Measurements from ENCODE around the gene CNDP1.
A peak's percentile ranks its signal among the peaks of the same experiment; 100 is the strongest.

CNDP1 gene

DNA sequence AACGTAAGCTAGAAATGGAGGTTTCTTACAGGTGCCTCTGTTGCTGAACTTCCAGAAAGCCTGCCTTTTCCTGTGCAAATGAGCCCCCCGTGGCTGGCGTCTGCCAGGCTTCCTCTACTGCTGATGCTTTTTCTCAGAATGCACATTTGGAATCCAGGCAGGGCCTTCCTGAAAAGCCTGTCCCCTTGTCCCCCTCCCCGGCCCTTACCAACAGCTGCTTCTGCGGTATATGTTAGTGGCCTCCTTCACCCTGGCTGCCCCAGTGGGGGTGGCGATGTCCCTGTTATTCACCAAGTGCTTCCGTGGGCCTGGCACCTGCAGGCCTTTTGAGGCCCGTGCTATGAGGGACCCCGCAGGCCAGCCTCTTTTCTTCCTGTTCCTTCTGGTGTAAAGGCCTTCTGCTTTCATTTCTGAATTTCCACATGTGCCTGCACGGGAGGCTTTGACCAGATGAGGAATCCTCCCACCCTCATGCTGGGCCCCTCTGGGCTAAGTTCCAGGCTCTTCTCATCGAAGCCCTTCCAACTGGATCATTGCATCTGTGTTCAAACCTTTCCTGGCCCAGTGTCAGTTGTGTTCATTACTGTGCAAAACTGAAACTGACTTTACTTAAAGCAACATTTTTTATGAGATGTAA is 27.7 kb upstream of the CNDP1 start:
- DNase-seq (ENCODE audit: low spot score): peak; percentile 92

DNA sequence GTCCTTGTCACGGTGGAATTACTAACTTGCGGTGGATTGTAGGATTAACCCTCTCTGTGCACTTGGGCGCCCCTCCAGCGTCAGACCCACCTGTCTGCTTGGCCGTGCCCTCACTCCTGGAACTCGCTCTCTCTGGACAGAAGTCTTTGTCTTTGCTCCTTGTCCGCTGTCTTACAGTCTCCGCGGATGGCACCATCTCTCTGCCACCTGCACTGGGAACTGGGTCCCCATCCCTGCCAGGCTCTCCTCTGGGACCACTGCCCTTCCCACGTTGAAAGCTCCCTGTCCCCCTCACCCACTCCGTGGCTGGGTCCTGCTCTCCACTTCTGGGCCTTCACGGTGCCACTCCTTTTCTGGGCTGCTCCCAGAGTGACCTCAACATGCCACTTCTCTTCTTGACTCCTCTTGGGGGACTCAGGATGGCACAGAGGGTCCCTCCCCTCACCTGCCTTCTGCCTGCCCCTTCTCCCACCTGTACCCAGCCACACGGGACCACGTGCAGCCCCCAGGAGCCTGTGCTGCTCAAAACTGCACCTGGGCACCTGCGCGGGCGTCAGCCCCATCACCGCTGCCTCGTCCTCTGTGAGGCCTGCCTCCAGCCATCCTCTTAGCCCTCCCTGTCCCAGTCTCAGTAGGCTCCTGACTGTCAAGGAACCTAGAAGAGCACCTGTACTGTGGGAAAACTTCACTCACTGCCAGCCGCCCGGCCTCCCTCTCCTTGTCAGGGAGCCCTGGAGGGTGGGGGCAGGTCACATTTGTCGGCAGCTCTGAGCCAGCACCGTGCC is 27.0 kb upstream of the CNDP1 start:
- DNase-seq (ENCODE audit: low spot score): peak; percentile 49

DNA sequence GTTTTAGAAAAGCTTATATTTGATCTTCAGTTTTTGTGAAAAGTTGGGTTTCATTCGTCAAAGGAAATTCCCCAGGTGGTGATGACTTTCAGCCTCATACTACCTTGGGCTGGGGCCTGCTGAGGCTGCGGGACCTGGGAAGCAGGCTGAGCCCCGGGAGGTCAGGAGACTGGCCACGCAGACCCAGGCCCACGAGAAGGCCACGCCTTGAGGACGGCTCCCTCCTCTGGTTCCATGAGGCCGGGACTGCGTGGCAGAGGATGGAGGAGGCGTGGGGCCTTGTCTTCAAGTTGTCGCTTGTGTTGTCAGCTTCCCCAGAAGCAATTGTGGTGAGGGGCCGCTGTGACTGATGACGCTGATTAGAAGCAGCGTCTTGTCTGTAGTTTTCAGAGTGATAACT is 26.4 kb upstream of the CNDP1 start:
- peak; percentile 59 for DNase-seq (ENCODE audit: low spot score)

DNA sequence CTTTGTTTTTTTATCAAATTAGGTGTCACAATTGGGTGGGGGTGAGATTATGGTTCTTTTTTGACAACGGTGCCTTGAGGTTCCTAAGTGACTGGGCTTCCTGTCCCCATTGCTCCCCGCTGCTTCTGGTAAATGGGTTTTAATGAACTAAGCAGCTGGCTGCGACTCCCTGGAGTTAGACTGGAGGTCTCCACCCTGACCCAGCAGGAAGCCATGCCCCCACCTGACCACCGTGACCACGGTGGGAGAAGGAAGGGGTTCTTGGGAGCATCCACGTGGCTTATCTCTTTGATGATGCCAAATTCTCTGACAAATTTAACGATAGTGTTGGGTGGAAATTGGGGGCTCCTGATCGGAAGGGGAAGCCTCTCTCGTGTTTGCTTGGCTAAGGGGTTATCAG is 25.9 kb upstream of the CNDP1 start:
- peak; percentile 42 for DNase-seq (ENCODE audit: low spot score)

DNA sequence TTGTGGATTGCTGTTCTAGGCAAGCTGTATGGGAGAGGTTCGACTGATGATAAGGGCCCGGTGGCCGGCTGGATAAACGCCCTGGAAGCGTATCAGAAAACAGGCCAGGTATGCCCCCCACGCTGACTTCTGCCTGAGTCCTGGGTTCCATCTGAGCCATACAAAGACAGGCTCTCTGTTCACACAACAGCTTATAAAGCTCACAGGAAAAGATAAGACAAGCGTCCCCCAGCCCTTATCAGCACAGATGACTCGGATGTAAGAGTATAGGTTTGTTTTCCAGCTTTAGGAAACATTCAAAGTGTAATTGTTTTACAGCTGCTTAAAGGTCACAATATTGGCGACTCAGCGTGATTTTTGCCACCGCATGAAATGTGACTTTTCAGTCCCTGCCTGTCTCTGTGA is 25.5 kb upstream of the CNDP1 start:
- peak; percentile 17 for DNase-seq (ENCODE audit: low spot score)

DNA sequence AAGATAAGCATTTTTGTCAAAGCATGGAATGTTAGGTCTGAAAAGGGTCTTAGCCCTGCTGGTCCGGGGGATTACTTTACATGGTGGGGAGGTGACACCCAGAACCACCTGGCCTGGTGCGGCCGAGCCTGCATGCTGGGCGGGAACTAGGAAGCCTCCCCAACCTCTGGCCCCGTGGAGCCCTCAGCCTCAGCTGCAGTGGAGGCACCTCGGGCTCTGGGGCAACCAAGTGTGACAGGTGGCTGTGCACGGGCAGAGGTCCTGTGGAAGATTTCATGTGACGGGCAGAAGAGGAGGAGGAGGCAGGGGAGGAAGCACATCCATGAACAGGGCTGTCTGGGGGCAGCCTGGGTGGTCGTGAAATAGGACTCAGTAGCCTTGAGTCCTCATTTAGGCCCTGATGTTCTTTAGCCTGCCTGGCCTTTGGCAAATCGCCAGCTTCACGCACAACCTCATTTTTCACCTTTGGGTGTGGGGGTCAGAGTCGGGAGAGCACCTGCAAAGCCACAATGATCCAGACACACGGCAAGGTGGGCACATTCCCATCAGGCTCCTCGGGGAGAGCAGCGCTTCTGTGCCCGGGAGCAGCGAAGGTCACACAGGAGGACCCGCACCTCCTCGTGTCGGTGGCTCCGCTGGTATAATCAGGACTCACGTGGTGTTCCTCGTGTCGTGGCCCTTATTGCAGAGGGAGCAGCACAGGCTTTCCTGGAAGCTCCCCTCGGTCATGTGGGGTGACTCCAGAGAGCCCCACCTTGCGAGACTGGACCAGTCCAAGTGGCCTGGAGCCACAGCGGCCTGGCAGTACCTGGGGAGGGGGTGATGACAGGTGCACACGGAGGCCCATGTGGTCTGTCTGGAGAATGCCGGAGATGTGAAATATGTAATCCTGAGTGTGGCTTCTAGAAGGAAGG is 24.2 kb upstream of the CNDP1 start:
- peak; percentile 48 for DNase-seq (ENCODE audit: low spot score)

DNA sequence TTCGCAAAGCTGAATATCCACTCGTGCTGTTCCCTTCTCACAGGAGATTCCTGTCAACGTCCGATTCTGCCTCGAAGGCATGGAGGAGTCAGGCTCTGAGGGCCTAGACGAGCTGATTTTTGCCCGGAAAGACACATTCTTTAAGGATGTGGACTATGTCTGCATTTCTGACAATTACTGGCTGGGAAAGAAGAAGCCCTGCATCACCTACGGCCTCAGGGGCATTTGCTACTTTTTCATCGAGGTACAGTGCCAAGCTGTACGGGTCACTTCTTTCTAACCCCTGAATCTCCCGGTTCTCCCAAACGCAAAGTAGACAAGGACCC is 23.6 kb upstream of the CNDP1 start:
- DNase-seq (ENCODE audit: low spot score): no peak

DNA sequence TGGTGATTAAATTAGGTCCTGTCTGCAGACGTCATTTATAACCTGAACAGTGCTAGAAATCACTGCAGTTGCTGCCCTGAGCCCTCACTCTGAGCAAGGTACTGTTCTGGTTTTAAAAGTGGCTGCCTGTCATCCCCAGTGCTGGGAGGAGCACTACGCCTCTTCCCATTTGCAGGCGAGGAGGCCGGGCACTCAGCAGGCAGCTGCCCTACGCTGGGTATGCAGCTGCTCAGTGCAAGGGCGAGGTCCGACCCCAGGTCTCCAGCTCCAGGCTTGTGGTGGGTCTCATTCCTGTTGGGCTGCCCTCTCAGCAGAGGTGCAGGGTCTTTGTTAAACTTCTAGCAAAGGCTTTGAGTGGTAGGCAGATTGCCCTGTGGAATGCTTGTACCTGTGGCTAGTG is 22.5 kb upstream of the CNDP1 start:
- DNase-seq (ENCODE audit: low spot score): peak; percentile 60

DNA sequence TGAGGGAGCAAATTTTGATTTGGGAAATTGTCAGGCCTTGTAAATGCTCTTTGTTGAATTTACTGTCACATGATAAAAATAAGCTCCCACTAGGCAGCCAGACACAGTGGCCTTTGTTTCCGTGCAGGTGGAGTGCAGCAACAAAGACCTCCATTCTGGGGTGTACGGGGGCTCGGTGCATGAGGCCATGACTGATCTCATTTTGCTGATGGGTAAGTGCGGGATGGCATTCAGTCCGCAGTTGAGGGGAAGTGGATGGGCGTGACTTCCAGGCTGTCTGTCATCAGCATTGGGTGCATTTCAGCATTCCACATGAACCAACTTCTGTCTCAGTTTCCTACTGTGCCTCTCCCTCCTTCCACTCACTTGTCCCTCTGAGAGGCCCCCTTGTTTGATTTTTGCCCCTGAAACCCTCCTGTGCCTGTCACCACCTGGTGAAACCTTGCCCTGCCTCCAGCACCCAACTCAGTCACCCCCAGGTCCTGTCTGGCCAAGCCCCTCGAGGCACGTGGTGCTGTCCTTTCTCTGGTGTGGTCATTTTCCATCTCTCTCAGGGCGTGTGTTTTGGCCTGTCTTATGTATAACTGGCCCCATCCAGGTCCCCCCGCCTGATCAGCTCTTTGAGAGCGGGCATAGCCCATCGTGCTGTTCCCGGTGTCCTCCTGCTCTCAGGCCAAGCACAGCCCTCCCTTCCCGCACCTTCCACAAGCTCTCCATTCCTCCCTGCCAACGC is 21.8 kb upstream of the CNDP1 start:
- DNase-seq (ENCODE audit: low spot score): peak; percentile 41

DNA sequence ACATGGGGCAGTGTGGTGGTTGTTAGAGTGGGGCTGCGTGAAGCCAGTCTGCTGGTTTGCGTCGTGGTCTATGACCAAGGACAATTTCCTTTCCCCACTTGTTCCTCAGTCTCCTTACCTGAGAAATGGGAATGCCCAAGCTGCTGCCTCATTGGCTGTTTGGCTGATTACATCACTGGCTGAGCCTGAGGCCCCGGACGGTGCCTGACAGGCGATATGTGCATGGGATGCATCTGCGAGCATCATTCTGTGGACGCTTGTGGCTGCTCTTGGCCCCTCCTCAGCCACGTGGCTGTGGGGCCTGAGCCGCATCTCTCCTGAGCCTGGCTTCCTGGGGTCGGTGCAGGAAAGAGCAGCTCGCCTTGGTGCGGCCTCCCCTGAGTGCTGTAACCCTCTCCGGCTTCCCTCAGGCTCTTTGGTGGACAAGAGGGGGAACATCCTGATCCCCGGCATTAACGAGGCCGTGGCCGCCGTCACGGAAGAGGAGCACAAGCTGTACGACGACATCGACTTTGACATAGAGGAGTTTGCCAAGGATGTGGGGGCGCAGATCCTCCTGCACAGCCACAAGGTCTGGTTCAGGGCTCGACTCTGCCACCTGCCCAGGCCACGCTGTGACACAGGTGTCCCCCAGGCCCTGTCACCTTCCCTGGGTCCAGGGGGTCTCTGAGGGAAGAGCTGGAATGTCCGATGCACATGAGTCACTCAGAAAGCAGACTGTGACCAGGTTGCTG is 21.0 kb upstream of the CNDP1 start:
- peak; percentile 34 for DNase-seq (ENCODE audit: low spot score)

DNA sequence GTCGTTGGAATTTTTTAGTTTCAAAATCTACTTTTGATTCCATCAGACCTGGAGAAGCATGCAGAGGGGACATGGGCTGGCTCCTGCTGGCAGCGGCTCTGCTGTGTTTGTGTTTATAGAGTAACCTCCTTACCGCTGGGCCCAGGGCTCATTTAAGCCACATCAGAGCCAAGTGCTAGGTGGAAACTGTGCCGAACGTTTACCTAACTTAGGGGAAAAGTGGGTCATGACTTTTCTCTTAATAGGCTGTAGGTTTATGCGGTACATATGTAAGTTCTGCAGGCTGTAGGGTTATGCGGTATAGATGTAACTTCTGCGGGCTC is 20.5 kb upstream of the CNDP1 start:
- DNase-seq (ENCODE audit: low spot score): peak; percentile 15

DNA sequence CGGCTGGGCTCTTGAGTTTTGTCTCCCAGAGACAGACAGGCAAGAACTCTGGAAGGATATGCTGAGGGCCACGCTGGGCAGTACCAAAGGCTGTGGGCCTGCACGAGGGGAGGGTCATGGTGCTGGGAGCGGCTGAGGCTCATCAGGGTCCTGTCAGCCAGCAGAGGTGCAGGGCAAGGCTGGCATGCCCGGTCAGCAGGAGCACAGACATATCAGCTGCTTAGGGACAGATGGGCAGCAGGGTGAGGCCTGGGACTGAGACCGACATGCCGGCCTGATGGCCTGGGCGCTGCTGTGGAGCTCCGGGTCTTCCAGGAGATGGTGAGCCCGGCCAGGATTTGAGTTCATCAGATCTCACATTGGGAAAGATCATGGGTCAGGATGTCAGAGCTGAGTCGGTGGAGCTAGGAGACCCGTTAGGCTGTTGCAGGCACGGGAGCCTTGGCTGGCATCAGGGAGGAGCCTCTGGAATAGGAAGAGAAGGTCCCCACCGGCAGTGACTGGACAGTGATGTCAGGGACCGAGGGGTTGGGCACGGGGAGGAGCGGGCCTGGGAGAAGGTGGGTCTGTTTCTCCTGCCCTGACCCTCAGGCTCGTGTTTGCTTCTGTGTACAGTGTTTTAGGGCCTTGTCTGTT is 19.3 kb upstream of the CNDP1 start:
- DNase-seq (ENCODE audit: low spot score): peak; percentile 53

DNA sequence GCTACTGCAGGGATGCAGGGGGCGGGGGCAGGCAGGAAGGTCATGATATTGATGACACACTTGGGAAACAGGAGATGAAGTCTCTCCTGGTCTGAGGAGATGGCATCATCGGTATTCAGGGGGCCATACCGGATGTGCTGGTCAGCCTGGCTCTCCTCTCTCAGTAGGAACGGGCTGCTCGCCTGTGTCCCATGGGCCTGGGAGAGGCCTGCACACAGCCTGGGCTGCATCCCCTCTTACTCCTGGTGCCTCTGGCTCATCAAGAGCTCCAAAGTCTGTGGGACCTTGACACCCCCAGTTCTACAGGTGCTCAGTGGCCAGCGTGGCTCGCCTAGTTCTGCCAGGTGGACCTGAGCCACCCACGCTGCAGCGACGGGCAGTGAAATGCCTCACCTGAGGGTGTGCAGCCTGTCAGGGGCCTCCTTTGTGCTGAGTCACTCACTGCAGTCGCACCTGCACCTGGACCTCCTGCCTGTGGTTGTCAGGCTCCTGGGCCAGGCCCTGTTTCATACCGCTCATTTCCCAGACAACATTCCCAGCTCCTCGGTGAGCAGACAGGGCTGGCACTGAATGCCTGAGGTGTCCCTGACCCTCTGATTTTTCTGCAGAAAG is 18.6 kb upstream of the CNDP1 start:
- peak; percentile 41 for DNase-seq (ENCODE audit: low spot score)

DNA sequence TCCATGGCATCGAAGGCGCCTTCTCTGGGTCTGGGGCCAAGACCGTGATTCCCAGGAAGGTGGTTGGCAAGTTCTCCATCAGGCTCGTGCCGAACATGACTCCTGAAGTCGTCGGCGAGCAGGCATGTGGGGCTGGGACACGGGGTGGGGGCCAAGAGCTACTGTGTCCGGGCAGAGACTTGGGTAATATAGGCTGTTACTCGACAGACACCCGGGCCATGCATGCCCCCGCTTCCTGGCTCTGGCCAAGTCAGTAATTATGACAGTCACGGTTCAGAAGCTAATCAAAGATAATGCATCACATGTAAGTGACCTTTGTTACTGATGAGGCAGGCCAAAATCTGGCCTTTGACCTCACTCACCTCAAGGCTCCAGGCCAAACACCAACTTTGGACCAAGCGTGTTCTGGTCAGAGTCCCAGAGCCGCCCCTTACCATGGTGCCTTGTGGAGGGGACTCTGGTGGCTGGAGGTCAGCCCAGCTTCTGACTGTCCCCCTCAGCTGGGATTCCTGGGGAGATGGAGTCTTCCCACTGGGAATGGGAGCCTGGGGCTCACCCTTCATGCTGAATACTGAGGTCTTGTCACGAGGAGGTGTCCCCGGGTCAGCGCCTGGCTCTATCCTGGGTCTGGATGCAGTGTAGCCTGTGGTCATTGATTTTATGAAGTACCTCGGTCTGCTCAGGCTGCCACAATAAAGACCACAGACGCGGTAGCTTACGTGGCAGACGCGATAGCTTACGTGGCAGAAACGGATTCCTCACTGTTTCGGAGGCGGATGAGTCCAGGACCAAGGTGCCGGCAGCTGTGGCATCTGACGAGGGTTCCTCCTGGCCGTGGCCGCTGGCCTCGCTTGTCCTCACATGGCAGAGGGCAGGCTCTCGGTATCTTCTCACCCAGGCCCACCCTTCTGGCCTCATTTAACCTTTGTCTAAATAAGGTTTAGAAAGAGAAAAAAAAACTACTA is 17.7 kb upstream of the CNDP1 start:
- DNase-seq (ENCODE audit: low spot score): peak; percentile 55

DNA sequence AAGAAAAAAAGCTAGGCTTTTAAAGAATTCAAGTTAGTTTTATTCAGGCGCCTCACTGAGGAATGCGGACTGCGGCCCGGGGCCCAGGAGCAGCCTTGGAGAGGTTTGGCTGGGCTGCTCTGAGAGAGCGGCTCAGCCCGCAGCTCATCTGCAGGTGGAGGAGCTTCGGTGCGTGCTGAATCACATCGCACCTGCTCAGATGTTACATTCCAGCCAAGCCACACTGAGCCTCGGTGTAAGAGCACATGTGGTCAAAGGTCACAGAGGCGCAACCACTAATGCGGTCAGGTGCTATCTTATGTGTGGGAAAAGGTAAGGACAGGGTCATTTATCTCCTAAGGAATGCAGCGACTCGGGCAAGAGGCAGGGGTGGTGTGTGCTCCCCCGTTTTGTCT is 17.1 kb upstream of the CNDP1 start:
- peak; percentile 34 for DNase-seq (ENCODE audit: low spot score)

DNA sequence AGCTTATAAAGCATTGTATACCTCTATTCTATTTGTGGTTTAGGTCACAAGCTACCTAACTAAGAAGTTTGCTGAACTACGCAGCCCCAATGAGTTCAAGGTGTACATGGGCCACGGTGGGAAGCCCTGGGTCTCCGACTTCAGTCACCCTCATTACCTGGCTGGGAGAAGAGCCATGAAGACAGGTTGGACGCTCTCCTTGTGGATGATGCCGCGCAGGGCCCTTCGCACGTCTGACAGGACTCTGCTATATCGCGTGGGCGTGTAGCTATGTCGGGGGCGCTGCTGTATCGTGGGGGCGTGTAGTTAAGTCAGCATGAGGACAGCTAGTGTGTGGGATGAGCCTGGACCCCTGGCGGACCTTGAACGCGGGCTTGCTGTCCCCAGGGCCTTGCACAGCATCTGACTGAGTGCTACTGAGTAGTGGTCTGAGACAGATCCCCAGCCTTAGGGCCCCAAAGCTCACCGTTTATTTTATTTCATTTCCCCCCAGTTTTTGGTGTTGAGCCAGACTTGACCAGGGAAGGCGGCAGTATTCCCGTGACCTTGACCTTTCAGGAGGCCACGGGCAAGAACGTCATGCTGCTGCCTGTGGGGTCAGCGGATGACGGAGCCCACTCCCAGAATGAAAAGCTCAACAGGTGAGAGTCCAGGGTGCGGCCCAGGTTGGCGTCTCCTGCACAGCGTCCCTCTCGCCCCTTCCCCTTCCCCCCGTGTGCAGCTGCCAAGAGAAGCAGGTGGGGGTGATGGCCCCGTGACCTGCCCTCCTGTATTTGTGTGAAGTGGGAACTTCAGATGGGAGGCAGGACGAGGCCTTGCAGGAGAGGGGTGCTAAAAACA is 15.6 kb upstream of the CNDP1 start:
- peak; percentile 51 for DNase-seq (ENCODE audit: low spot score)

DNA sequence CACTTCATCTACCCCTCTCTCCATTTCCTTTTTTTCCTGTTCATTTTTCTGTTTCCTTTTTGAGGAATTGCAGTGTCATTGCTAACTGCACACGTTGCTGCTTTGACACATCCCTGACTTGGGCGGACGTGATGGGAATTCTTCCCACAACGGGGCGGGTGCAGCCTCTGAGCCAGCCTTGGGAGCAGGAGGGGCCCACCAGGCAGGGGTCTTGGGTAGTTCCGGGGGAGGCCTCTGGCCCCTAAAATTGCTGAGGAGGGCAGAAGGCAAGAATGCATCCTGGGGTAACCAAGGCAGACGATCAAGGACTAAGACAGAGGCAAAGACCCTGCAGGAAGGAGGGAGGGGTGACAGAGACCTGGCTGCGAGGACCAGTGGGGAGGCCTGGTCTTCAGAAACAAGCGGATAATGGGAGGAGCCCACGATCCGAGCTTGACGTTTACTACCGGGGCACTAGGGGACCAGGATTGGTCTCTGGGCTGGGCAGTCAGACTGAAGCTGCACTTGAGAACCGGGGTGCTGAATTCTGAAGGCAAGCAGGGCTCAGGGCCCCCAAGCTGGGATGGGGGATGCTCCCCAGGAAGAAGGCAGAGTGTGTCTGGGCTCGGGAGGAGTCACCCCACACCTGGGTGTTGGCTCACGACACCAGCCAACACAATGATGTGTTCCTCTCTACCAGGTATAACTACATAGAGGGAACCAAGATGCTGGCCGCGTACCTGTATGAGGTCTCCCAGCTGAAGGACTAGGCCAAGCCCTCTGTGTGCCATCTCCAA is 14.8 kb upstream of the CNDP1 start:
- peak; percentile 53 for DNase-seq (ENCODE audit: low spot score)
